GM23338 (cell line): ENCODE measurements around the gene IL19. TPM values are rescaled to one million over a fixed set of nuclear protein-coding genes. Genes with fewer than 3 reads are reported as not detected.

Experiments
- ATAC-seq: fragments of 200-7000 bp; cut with Tn5 transposase; 3 replicates; pipeline ENCODE4 v1.9.1; 2020
- DNase-seq: peaks from one replicate; pipeline ENCODE4 v3.0.0-alpha.2; 2015; ENCODE audit warnings: low spot score
- H2AFZ ChIP-seq: fragments of 200-600 bp; sonication (generic); 2 replicates; pipeline ENCODE4 v1.8.0; 2016; ENCODE audit warnings: antibody characterized with exemption, mild to moderate bottlenecking, moderate library complexity
- H3F3A ChIP-seq: fragments of 200-600 bp; sonication (generic); replicated peaks from 2 replicates; pipeline ENCODE4 v1.8.0; 2017; ENCODE audit warnings: antibody characterized with exemption, mixed run types, low read depth
- H3K27ac ChIP-seq: fragments of 200-600 bp; sonication (generic); 2 replicates; pipeline ENCODE4 v1.6.1; 2016; ENCODE audit warnings: low read depth
- H3K27me3 ChIP-seq: fragments of 200-600 bp; sonication (generic); 2 replicates; pipeline ENCODE4 v1.8.0; 2016; ENCODE audit warnings: mild to moderate bottlenecking, mixed run types, moderate library complexity; ENCODE audit not compliant: insufficient read depth
- H3K36me3 ChIP-seq: fragments of 200-600 bp; sonication (generic); 2 replicates; pipeline ENCODE4 v1.8.0; 2016; ENCODE audit warnings: mild to moderate bottlenecking; ENCODE audit not compliant: insufficient read depth
- H3K4me1 ChIP-seq: fragments of 200-600 bp; sonication (generic); 2 replicates; pipeline ENCODE4 v1.8.0; 2016; ENCODE audit warnings: mild to moderate bottlenecking, moderate library complexity; ENCODE audit not compliant: insufficient read depth
- H3K4me2 ChIP-seq: fragments of 200-600 bp; sonication (generic); 2 replicates; pipeline ENCODE4 v1.7.1; 2017; ENCODE audit warnings: mixed run types
- H3K4me3 ChIP-seq: fragments of 200-600 bp; sonication (generic); 2 replicates; pipeline ENCODE4 v1.6.1; 2016; ENCODE audit warnings: mixed run types
- H3K79me2 ChIP-seq: fragments of 200-600 bp; sonication (generic); replicated peaks from 2 replicates; pipeline ENCODE4 v1.8.0; 2017; ENCODE audit warnings: mild to moderate bottlenecking; ENCODE audit not compliant: insufficient read depth
- H3K9me2 ChIP-seq: fragments of 200-600 bp; sonication (generic); 2 replicates; pipeline ENCODE4 v1.8.0; 2017; ENCODE audit not compliant: insufficient read depth
- H4K20me1 ChIP-seq: fragments of 200-600 bp; sonication (generic); replicated peaks from 2 replicates; pipeline ENCODE4 v1.8.0; 2017; ENCODE audit warnings: mild to moderate bottlenecking; ENCODE audit not compliant: insufficient read depth
- H3K27ac Mint-ChIP-seq: 2 replicates; pipeline ENCODE4 v1.8.0; 2020; ENCODE audit warnings: inconsistent platforms, mild to moderate bottlenecking, moderate library complexity, mixed read lengths
- H3K27me3 Mint-ChIP-seq: 3 replicates; pipeline ENCODE4 v1.8.0; 2022; ENCODE audit warnings: low read depth, mild to moderate bottlenecking, moderate library complexity, mixed read lengths, inconsistent platforms; ENCODE audit not compliant: insufficient read depth, poor library complexity
- H3K36me3 Mint-ChIP-seq: 3 replicates; pipeline ENCODE4 v1.8.0; 2021; ENCODE audit warnings: low read depth, mild to moderate bottlenecking, inconsistent platforms, moderate library complexity, mixed read lengths
- H3K4me1 Mint-ChIP-seq: 3 replicates; pipeline ENCODE4 v1.8.0; 2020; ENCODE audit warnings: mild to moderate bottlenecking, inconsistent platforms, mixed read lengths
- H3K4me3 Mint-ChIP-seq: 3 replicates; pipeline ENCODE4 v1.8.0; 2021; ENCODE audit warnings: moderate library complexity, mild to moderate bottlenecking, inconsistent platforms, mixed read lengths
- H3K9me3 Mint-ChIP-seq: 3 replicates; pipeline ENCODE4 v1.8.0; 2020; ENCODE audit warnings: moderate library complexity, mild to moderate bottlenecking, inconsistent platforms, mixed read lengths
- ETS1 ChIP-seq: IDR thresholded peaks from 2 replicates; pipeline ENCODE4 v1.6.1; 2016; ENCODE audit warnings: antibody characterized with exemption
- EZH2 ChIP-seq: fragments of 200-600 bp; sonication (generic); IDR thresholded peaks from one replicate; pipeline ENCODE4 v1.8.0; 2017; ENCODE audit warnings: antibody characterized with exemption, mild to moderate bottlenecking, low read depth; ENCODE audit not compliant: unreplicated experiment
- NANOG ChIP-seq: IDR thresholded peaks from 2 replicates; pipeline ENCODE4 v1.6.1; 2016; ENCODE audit warnings: antibody characterized with exemption, borderline replicate concordance
- POLR2AphosphoS5 ChIP-seq: IDR thresholded peaks from 2 replicates; pipeline ENCODE4 v1.6.1; 2016; ENCODE audit warnings: antibody characterized with exemption, low read depth
- REST ChIP-seq: IDR thresholded peaks from one replicate; pipeline ENCODE4 v1.6.1; 2018; ENCODE audit warnings: antibody characterized with exemption; ENCODE audit not compliant: unreplicated experiment
- STAT1 ChIP-seq: IDR thresholded peaks from one replicate; pipeline ENCODE4 v1.6.1; 2016; ENCODE audit warnings: antibody characterized with exemption; ENCODE audit not compliant: unreplicated experiment
- ZNF114 ChIP-seq: fragments of 250-450 bp; sonication (Bioruptor Pico); IDR thresholded peaks from 2 replicates; pipeline ENCODE4 v1.5.0; 2020; ENCODE audit warnings: mild to moderate bottlenecking, moderate library complexity
- ZNF331 ChIP-seq: fragments of 250-450 bp; sonication (Bioruptor Pico); IDR thresholded peaks from 2 replicates; pipeline ENCODE4 v1.5.0; 2020; ENCODE audit warnings: low read depth, mild to moderate bottlenecking, moderate library complexity
- ZNF462 ChIP-seq: fragments of 250-450 bp; sonication (Bioruptor Pico); IDR thresholded peaks from 2 replicates; pipeline ENCODE4 v1.5.0; 2020; ENCODE audit warnings: mild to moderate bottlenecking, moderate library complexity
- polyA plus RNA-seq: library from polyadenylated mRNA; unstranded; fragments of >200 nt; fragmentation: Nextera tagmentation; extraction: Ambion mirVana; gene quantifications from 2 replicates; pipeline ENCODE4 v1.2.1, GENCODE V29; 2016
- total RNA-seq: library from RNA; depleted of rRNA; stranded (reverse); fragments of >200 nt; shearing (Covaris generic); gene quantifications from 2 replicates; pipeline ENCODE4 v1.2.3, GENCODE V29; 2014
- TF ChIP-seq, protein P1 (sequence below), 2 experiments: fragments of 200-600 bp in 1 of 2; sonication (generic) in 1 of 2; conservative IDR thresholded peaks; 2 replicates each; pipeline versions ENCODE4 v1.5.1 to v1.6.1; 2016 to 2017; ENCODE audit warnings: antibody characterized with exemption in 2 of 2, low read depth in 2 of 2, mild to moderate bottlenecking in 2 of 2, moderate library complexity in 1 of 2

IL19 gene
- total and polyA plus RNA-seq, 2 experiments from 2014 or later = not detected

DNA sequence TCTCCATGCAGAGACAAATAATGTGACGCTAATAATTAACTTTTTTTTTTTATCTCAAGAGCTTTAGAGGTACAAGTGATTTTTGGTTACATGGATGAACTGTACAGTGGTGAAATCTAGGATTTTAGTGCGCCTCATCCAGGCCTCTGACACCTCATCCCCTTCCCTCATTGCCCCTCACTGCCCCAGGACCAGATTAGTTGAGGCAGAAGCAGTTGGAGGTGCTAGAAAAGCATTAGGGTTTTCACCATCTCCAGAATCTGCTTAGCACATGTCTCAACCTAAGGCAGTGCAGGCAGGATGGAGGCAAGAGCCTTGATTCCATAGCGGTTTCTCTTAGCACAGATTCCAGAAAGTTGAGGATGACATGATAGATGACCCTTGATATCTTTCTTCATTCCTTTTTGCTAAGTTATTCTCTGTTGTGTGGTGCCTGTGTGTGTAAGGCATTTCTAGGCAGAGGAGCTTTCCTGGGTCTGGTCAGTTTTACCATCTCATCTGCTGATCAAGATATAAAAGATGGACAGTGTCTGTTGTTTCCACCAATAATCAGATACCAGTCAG lies 18.0 kb downstream of the IL19 start (continued):
- TF ChIP-seq NANOG (no peak), REST (no peak), POLR2AphosphoS5 (no peak), EZH2 (no peak), STAT1 (no peak), ZNF331 (CRISPR knock-in tag) (no peak), ZNF114 (CRISPR knock-in tag) (no peak), ETS1 (no peak)

- Mint-ChIP-seq H3K36me3 (no peaks in the 10 kb centered on the region), H3K27ac (no peak overlapping the region), H3K9me3 (no peaks in the 10 kb centered on the region), H3K4me1 (no peaks in the 10 kb centered on the region; the same call in 2 of the 3 replicates), H3K4me3 (no peak overlapping the region), H3K27me3 (peaks cover 4% of the 10 kb centered on the region)
- no peaks in the 10 kb centered on the region for H3K9me2 ChIP-seq
- no peaks in the 10 kb centered on the region for H4K20me1 ChIP-seq
- no peak for DNase-seq
- no peak overlapping the region for H3K4me2 ChIP-seq
- no peak for ATAC-seq
- no peaks in the 10 kb centered on the region for H3K4me1 ChIP-seq
- no peak overlapping the region; the same call in 1 of the 2 replicates for H2AFZ ChIP-seq
- no peak overlapping the region for H3K27ac ChIP-seq
- H3K36me3 ChIP-seq = no peaks in the 10 kb centered on the region
- H3K4me3 ChIP-seq = no peak overlapping the region
- H3F3A ChIP-seq = no peaks in the 10 kb centered on the region
- no peaks in the 10 kb centered on the region for H3K79me2 ChIP-seq
- no peaks in the 10 kb centered on the region for H3K27me3 ChIP-seq
- TF ChIP-seq ETS1 (no peak), ZNF114 (CRISPR knock-in tag) (no peak), ZNF462 (no peak)
- TF ChIP-seq, protein P1, sequence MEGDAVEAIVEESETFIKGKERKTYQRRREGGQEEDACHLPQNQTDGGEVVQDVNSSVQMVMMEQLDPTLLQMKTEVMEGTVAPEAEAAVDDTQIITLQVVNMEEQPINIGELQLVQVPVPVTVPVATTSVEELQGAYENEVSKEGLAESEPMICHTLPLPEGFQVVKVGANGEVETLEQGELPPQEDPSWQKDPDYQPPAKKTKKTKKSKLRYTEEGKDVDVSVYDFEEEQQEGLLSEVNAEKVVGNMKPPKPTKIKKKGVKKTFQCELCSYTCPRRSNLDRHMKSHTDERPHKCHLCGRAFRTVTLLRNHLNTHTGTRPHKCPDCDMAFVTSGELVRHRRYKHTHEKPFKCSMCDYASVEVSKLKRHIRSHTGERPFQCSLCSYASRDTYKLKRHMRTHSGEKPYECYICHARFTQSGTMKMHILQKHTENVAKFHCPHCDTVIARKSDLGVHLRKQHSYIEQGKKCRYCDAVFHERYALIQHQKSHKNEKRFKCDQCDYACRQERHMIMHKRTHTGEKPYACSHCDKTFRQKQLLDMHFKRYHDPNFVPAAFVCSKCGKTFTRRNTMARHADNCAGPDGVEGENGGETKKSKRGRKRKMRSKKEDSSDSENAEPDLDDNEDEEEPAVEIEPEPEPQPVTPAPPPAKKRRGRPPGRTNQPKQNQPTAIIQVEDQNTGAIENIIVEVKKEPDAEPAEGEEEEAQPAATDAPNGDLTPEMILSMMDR (conservative IDR thresholded peaks at IDR 0.05; ENCODE audit: low read depth in 2 of 2) = no peak
These were observed 20.1 kb downstream of the IL19 start for GRCh38 chr1:206790502-206791250.
